ENCODE data around the gene MARCHF9.
A peak's percentile ranks its signal among the peaks of the same experiment; 100 is the strongest.

Gene MARCHF9

GRCh38 chr12:57756406-57757341, 1.8 kb downstream of the MARCHF9 start:
- peak; percentile 73 to 78 for DNase-seq

GRCh38 chr12:57757771-57758170, 2.9 kb downstream of the MARCHF9 start:
- DNase-seq = no peak

- DNase-seq = no peak
Observed at GRCh38 chr12:57758552-57759359, 3.9 kb downstream of the MARCHF9 start.

DNA sequence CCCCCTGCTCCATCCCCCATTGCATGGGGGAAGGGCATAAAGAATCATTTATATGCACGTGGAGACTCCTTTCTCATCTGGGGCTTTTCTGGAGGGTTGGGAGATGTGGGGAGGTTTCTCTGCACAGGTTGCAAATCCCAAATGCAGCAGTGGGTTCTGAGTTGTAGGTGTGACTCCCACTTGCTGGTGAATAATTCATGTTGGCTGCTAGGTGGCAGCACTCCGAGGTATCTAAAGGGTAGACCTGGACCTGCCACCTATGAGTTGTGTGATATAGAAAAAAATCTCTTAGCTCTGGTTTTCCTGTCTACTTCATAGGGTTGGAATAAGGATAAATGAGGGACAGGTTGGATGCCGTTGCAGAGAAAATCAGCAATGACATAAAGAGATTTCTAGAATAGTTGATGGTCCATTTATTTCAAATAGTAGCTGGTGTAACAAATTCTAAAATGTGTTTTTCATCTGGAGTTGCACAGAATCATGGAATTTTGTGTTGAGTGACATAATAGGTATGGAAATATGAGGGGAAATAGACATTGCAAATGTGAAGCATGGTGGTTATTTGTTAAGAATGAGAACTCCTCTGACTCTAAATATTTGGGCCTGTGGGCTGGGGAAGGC, 4.6 kb downstream of the MARCHF9 start:
- DNase-seq = peak; percentile 48 to 64

- DNase-seq = no peak
Observed at GRCh38 chr12:57760347-57760982, 5.6 kb downstream of the MARCHF9 start.

DNA sequence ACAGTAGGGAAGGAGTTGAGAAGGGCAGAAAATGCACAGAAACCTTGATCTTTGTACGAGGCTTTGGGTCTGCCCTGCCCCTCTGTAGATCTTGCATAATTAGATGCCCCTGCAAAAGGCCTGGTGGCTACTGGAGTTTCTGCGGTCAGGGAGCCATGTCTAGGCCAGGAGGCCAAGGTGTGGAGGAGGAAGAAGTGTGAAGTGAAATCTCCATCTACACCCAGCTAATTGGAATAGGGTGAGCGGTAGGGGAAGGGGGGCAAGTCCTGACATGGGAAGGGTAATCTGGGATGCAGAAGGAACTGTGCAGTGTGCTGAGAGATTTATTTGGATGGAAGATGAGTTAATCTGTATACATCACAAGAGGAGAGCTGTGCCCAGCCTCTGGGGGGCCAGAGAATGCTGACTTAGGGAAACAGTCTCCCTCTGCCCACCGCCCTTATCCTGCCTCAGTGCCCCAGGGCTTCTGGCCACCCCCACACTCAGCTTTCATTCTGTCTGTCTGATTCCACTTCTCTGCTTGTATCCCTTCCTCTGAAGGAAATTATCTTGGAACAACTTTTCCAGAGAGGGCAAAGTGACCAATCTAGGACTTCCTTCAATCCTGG, 6.6 kb downstream of the MARCHF9 start:
- no peak for DNase-seq

GRCh38 chr12:57762463-57762862, 7.6 kb downstream of the MARCHF9 start:
- no peak for DNase-seq

GRCh38 chr12:57763881-57764661, 9.2 kb downstream of the MARCHF9 start:
- DNase-seq = no peak

DNA sequence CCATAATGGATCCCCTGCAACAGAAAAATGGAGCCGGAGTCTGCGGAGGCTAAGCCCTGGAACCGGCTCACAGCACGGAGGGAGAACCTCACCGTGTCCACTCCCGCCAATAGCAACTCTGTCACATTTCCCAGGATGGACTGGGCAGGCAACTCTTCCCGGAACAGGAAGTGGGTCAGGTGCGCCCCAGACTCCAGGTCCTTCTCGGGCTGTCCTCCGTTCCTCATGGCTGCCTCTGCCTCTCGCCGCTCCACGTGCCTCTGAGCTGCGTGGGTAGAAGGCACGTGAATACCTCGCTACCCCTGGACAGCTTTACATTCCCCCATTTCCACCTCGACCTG, 9.7 kb downstream of the MARCHF9 start:
- DNase-seq = no peak

DNA sequence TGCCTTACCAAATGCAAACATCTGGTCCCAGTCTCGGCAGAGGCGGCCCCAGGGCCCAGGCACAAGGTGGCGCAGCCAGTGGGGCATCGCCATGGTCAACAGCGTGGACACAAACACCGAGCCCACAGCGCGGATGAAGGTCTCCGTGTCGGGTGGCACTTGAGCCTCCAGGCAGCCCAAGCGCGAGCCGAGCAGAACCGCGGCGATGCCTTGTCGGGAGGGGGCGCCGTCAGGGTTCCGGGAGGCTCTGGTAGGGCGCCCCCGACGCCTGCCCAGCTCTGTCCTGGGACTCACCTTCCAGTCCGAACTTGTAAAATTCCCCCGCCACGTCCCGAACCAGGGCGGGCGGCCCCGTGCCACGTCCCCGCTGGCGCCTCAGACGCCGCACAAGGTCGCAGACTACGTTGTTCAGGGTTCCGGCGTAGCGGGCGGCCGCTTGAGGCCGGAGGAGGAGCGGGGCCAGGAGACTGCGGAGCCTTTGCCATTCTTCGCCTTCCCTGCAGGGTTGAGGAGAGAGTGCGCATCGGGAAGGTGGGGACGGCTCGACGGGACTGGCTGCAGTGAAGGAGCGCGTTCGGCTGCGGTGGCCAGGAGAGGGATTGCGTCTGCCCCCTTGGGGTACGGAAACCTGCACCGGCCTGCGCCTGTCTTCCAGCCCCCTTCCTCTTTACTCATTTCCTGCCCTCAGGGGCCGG, 10.2 kb downstream of the MARCHF9 start:
- peak; percentile 42 to 50 for DNase-seq

GRCh38 chr12:57765698-57766463, 11.0 kb downstream of the MARCHF9 start:
- no peak for DNase-seq

- no peak for DNase-seq
Observed at GRCh38 chr12:57766464-57767304, 11.8 kb downstream of the MARCHF9 start, which contains the start of gene CYP27B1. Gene CYP27B1 (minus strand): TSS chr12:57767078. CDS start chr12:57767041, 37 bp downstream.

DNA sequence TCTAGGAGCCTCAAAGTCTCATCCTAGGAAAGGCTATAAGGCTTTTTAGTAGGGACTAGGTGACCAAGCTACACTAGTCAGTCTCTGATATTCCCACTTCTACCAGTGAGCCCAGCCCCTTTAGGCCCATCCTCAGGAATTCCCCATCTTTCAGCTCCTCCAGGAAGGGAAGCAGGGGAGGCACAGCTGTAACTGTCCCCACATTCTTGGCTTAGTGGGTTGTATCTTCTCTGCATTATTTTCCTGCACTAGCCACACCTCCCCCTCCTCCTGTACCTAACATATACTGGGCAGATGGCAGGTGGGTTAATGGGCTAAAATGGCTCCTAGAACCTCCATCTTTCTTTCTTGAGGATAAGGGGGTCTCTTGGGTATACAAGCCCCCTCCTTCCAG, 12.4 kb downstream of the MARCHF9 start:
- DNase-seq = no peak

GRCh38 chr12:57767876-57768275, 13.0 kb downstream of the MARCHF9 start:
- no peak for DNase-seq

DNA sequence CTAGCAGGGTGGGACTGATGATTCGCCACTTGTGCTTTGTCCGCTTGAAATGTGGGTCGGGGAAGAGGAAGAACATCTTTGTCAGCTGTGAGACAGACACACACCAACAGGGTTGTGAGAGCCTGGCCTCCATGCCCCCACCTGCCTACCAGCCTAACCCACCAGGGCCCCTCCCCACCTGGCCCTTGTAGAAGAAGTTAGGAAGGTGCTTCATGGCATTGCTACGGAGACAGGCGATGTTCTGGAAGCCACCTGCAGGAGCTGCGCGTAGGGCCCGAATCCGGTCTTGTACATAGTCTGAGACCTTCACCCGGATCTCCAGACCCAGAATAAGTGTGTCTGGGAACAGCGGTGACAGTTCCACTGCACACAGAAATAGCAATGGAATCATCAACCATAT, 14.7 kb downstream of the MARCHF9 start:
- no peak for DNase-seq

GRCh38 chr12:57770734-57771133, 15.8 kb downstream of the MARCHF9 start:
- DNase-seq = no peak

- DNase-seq = peak; percentile 83 to 84
Observed at GRCh38 chr12:57771236-57771872, 16.5 kb downstream of the MARCHF9 start.

GRCh38 chr12:57771873-57772428, 17.0 kb downstream of the MARCHF9 start, which contains the start of gene METTL1:
Gene METTL1 (minus strand): TSS chr12:57772105. CDS start chr12:57772083, 22 bp downstream.
- DNase-seq = peak; percentile 90 to 91
